K562 (cell line): Measurements from ENCODE around the gene CEACAM18. TPM values are rescaled to one million over a fixed set of nuclear protein-coding genes. Genes with fewer than 3 reads are reported as not detected.
A peak's percentile ranks its signal among the peaks of the same experiment; 100 is the strongest.

ENCODE experiments used
- ASH1L ChIP-seq: fragments of 450-650 bp; IDR thresholded peaks from 2 replicates; pipeline ENCODE4 v1.6.1; 2018; ENCODE audit warnings: borderline replicate concordance, mild to moderate bottlenecking, low read depth; ENCODE audit not compliant: partially characterized antibody
- BCL6 ChIP-seq: fragments of 250-450 bp; sonication (Bioruptor Pico); IDR thresholded peaks from 2 replicates; pipeline ENCODE4 v1.4.0; 2020
- CBX1 ChIP-seq: sonication (generic); IDR thresholded peaks from 2 replicates; pipeline ENCODE4 v1.6.1; 2016; ENCODE audit warnings: antibody characterized with exemption, low read depth, mild to moderate bottlenecking
- CTCFL ChIP-seq: IDR thresholded peaks from 2 replicates; pipeline ENCODE4 v1.6.1; 2011; ENCODE audit warnings: borderline replicate concordance, low read depth, mild to moderate bottlenecking, moderate library complexity, low read length; ENCODE audit not compliant: insufficient read depth, poor library complexity, severe bottlenecking
- DEAF1 ChIP-seq: fragments of 450-650 bp; formaldehyde crosslinking; IDR thresholded peaks from 2 replicates; pipeline ENCODE4 v1.4.0; 2020; ENCODE audit warnings: mild to moderate bottlenecking, moderate library complexity
- DLX4 ChIP-seq: fragments of 250-450 bp; sonication (Bioruptor Pico); IDR thresholded peaks from 2 replicates; pipeline ENCODE4 v1.6.1; 2021; ENCODE audit warnings: mild to moderate bottlenecking
- DMBX1 ChIP-seq: fragments of 250-450 bp; sonication (Bioruptor Pico); IDR thresholded peaks from 2 replicates; pipeline ENCODE4 v1.8.0; 2022; ENCODE audit warnings: inconsistent platforms, mild to moderate bottlenecking, moderate library complexity, borderline replicate concordance
- E2F5 ChIP-seq: sonication (generic); formaldehyde crosslinking; IDR thresholded peaks from 2 replicates; pipeline ENCODE4 v1.8.0; 2022; ENCODE audit warnings: mild to moderate bottlenecking, missing genetic modification reagents
- ELF4 ChIP-seq: fragments of 450-650 bp; formaldehyde crosslinking; IDR thresholded peaks from 2 replicates; pipeline ENCODE4 v1.4.0; 2022; ENCODE audit warnings: missing genetic modification characterization
- ERF ChIP-seq: fragments of 450-650 bp; formaldehyde crosslinking; IDR thresholded peaks from 2 replicates; pipeline ENCODE4 v1.4.0; 2020; ENCODE audit warnings: mild to moderate bottlenecking, mixed read lengths
- FOXM1 ChIP-seq, 2 experiments: fragments of 450-650 bp in 1 of 2; sonication (generic) in 1 of 2; formaldehyde crosslinking in 1 of 2; IDR thresholded peaks; 2 replicates each; pipeline versions ENCODE4 v1.6.1 to v1.9.0; 2017 to 2022; ENCODE audit warnings: low read depth in 2 of 2, mild to moderate bottlenecking in 2 of 2, missing genetic modification reagents in 1 of 2, moderate library complexity in 1 of 2
- KDM1A ChIP-seq, 2 experiments: fragments of 450-650 bp; IDR thresholded peaks; 2 replicates each; pipeline ENCODE4 v1.6.1; 2016; ENCODE audit warnings: mild to moderate bottlenecking in 2 of 2
- NEUROD1 ChIP-seq: fragments of 150-350 bp; IDR thresholded peaks from 2 replicates; pipeline ENCODE4 v1.6.1; 2014; ENCODE audit warnings: borderline replicate concordance, low read length, low read depth; ENCODE audit not compliant: partially characterized antibody
- NFE2 ChIP-seq: IDR thresholded peaks from 2 replicates; pipeline ENCODE4 v1.6.1; 2014; ENCODE audit warnings: antibody characterized with exemption, low read depth
- NR2C2 ChIP-seq, 2 experiments: fragments of 200-800 bp in 1 of 2; sonication (Bioruptor generic) in 1 of 2; sonication (generic) in 1 of 2; formaldehyde crosslinking in 1 of 2; IDR thresholded peaks; 2 replicates each; pipeline versions ENCODE4 v1.6.1 to v1.8.0; 2016 to 2022; ENCODE audit warnings: mild to moderate bottlenecking in 1 of 2, missing compliant biosample characterization in 1 of 2, missing genetic modification characterization in 1 of 2, missing genetic modification reagents in 1 of 2
- NR3C1 ChIP-seq: sonication (generic); formaldehyde crosslinking; IDR thresholded peaks from 2 replicates; pipeline ENCODE4 v1.8.1; 2022; ENCODE audit warnings: missing genetic modification reagents
- PHF20 ChIP-seq: fragments of 450-650 bp; IDR thresholded peaks from 2 replicates; pipeline ENCODE4 v1.6.1; 2018; ENCODE audit not compliant: partially characterized antibody
- POLR3G ChIP-seq: IDR thresholded peaks from 2 replicates; pipeline ENCODE4 v1.6.1; 2011; ENCODE audit not compliant: insufficient read length, insufficient replicate concordance; ENCODE audit errors: extremely low read depth
- SETDB1 ChIP-seq: IDR thresholded peaks from one replicate; pipeline ENCODE4 v1.6.1; 2012; ENCODE audit warnings: low read length, control low read depth, inconsistent platforms
- ZBED1 ChIP-seq: IDR thresholded peaks from 2 replicates; pipeline ENCODE4 v1.6.1; 2014
- ZBTB8A ChIP-seq: fragments of 450-650 bp; IDR thresholded peaks from 2 replicates; pipeline ENCODE4 v1.6.1; 2018; ENCODE audit warnings: mild to moderate bottlenecking, moderate library complexity; ENCODE audit not compliant: partially characterized antibody
- ZNF134 ChIP-seq: fragments of 250-450 bp; sonication (Bioruptor Pico); conservative IDR thresholded peaks from 2 replicates; pipeline ENCODE4 v1.4.0; 2020
- ZNF57 ChIP-seq: fragments of 450-650 bp; formaldehyde crosslinking; IDR thresholded peaks from 2 replicates; pipeline ENCODE4 v1.4.0; 2020; ENCODE audit warnings: mild to moderate bottlenecking, moderate library complexity
- polyA plus RNA-seq, 8 experiments: library from polyadenylated mRNA; depleted of rRNA in 4 of 8; stranded (reverse) in 5 of 8; unstranded in 3 of 8; fragments of >200 nt; fragmentation: Nextera tagmentation in 2 of 8; fragmentation: Illumina TruSeq in 1 of 8; extraction: Ambion mirVana in 2 of 8; extraction: Trizol in 1 of 8; gene quantifications; 2 replicates each; pipeline versions ENCODE4 v1.2.1 to v1.2.3, GENCODE V29; 2011 to 2014; ENCODE audit warnings: inconsistent platforms in 1 of 8, missing spikeins in 1 of 8
- total RNA-seq, 7 experiments: library from RNA; depleted of rRNA in 6 of 7; stranded (reverse); fragments of >200 nt in 6 of 7; fragmentation: Illumina TruSeq in 2 of 7; extraction: Trizol in 2 of 7; gene quantifications; 2 replicates each; pipeline versions ENCODE4 v1.2.1 to v1.2.3, GENCODE V29; 2011 to 2021; ENCODE audit warnings: low replicate concordance in 1 of 7

CEACAM18 gene
- total and polyA plus RNA-seq, 9 of the 15 experiments (the other 6 are each of a cell fraction or from before 2014, with no cell fraction given): 0.08 to 0.24 (median 0.15) TPM; not detected in 3

- TF ChIP-seq ZBED1: no peak
- TF ChIP-seq NEUROD1: no peak
- TF ChIP-seq CBX1: 0 out of 2 replicates have a peak, but pooled peaks have one; percentile 30
- TF ChIP-seq DEAF1 (CRISPR knock-in tag): no peak
- no peak for TF ChIP-seq ZBTB8A
- no peak for TF ChIP-seq CTCFL
- peak; percentile 69; the same call in 1 of the 2 replicates for TF ChIP-seq DMBX1 (CRISPR knock-in tag)
- TF ChIP-seq FOXM1 (IDR thresholded peaks at IDR 0.05; ENCODE audit: low read depth): no peak
- no peak for TF ChIP-seq FOXM1 (CRISPR knock-in tag; IDR thresholded peaks at IDR 0.05; ENCODE audit: low read depth)
- TF ChIP-seq KDM1A (IDR thresholded peaks at IDR 0.05): no peak
- TF ChIP-seq NFE2: no peak
- TF ChIP-seq NR3C1 (CRISPR knock-in tag): no peak
- TF ChIP-seq ELF4 (CRISPR knock-in tag): peak; percentile 59; the same call in 1 of the 2 replicates
- TF ChIP-seq ZNF57 (CRISPR knock-in tag): 0 out of 2 replicates have a peak, but pooled peaks have one; percentile 38
- peak; percentile 100 for TF ChIP-seq NR2C2 (CRISPR knock-in tag; IDR thresholded peaks at IDR 0.05)
- peak; percentile 100 for TF ChIP-seq NR2C2 (tag; IDR thresholded peaks at IDR 0.05)
- TF ChIP-seq SETDB1: no peak
- TF ChIP-seq PHF20: peak; percentile 89
- TF ChIP-seq DLX4 (CRISPR knock-in tag): no peak
- peak; percentile 80; the same call in 1 of the 2 replicates for TF ChIP-seq ERF (CRISPR knock-in tag)
- no peak for TF ChIP-seq E2F5 (CRISPR knock-in tag)
- no peak for TF ChIP-seq ZNF134 (CRISPR knock-in tag)
- no peak for TF ChIP-seq BCL6 (CRISPR knock-in tag)
- TF ChIP-seq POLR3G: no peak
- peak; percentile 23 for TF ChIP-seq ASH1L
These were observed 18.0 kb upstream of the CEACAM18 start (continued) for GRCh38 chr19:51460164-51460992.
